Hypothalamus (tissue), 51 donors: ENCODE data around the gene FLNB.

ENCODE experiments used
- DNase-seq, 51 donors: peaks; one replicate each; lab custom pipeline; 2025; lab: John Stamatoyannopoulos, UW

Gene FLNB

GRCh38 chr3:58073301-58074108 is 65.3 kb downstream of the FLNB start:
- no peak for DNase-seq

- DNase-seq: no peak
These were observed 66.0 kb downstream of the FLNB start for GRCh38 chr3:58074116-58074715.

- peak in 1 of 51 donors; percentile 19 for DNase-seq
These were observed 66.8 kb downstream of the FLNB start for GRCh38 chr3:58074997-58075396.

- no peak for DNase-seq
These were observed 69.5 kb downstream of the FLNB start for GRCh38 chr3:58077596-58078285.

GRCh38 chr3:58078610-58079009 is 70.4 kb downstream of the FLNB start:
- DNase-seq: no peak

GRCh38 chr3:58079773-58080172 is 71.6 kb downstream of the FLNB start:
- no peak for DNase-seq

- peak in 1 of 51 donors; percentile 36 for DNase-seq
These were observed 73.8 kb downstream of the FLNB start for GRCh38 chr3:58082047-58082446.

GRCh38 chr3:58084166-58084565 is 75.9 kb downstream of the FLNB start:
- DNase-seq: no peak

- no peak for DNase-seq
These were observed 76.7 kb downstream of the FLNB start for GRCh38 chr3:58084788-58085543.

- DNase-seq: no peak
These were observed 77.4 kb downstream of the FLNB start for GRCh38 chr3:58085616-58086015.

GRCh38 chr3:58088501-58088900 is 80.3 kb downstream of the FLNB start:
- no peak for DNase-seq

- DNase-seq: no peak
These were observed 82.1 kb downstream of the FLNB start for GRCh38 chr3:58090351-58090750.

- no peak for DNase-seq
These were observed 84.3 kb downstream of the FLNB start for GRCh38 chr3:58092521-58092920.

GRCh38 chr3:58093574-58094195 is 85.5 kb downstream of the FLNB start:
- DNase-seq: no peak

- DNase-seq: no peak
These were observed 86.4 kb downstream of the FLNB start for GRCh38 chr3:58094657-58095056.

GRCh38 chr3:58095603-58096138 is 87.4 kb downstream of the FLNB start:
- no peak for DNase-seq

GRCh38 chr3:58098531-58098930 is 90.3 kb downstream of the FLNB start:
- no peak for DNase-seq

GRCh38 chr3:58099865-58100264 is 91.6 kb downstream of the FLNB start:
- DNase-seq: no peak

- peak in 20 of 51 donors; percentile 7 to 68 (median 32) for DNase-seq
These were observed 93.5 kb downstream of the FLNB start for GRCh38 chr3:58101499-58102389.
